ENCODE results near the gene CCDC60. TPM values are rescaled to one million over a fixed set of nuclear protein-coding genes. Genes with fewer than 3 reads are reported as not detected.

CCDC60 gene
- total and polyA plus RNA-seq, 2 of the 13 experiments (the other 11 are each of a cell fraction or from before 2014, with no cell fraction given) = not detected

GRCh38 chr12:119491814-119492213 lies 157.3 kb downstream of the CCDC60 start (continued):
- TF ChIP-seq ZNF615 (CRISPR knock-in tag; IDR thresholded peaks at IDR 0.05; ENCODE audit: borderline replicate concordance) = no peak
- TF ChIP-seq ATAD3A (CRISPR knock-in tag; IDR thresholded peaks at IDR 0.05) = no peak
- no peak for TF ChIP-seq CCAR2 (optimal IDR thresholded peaks at IDR 0.05; ENCODE audit: low read depth, low read length)
- no peak for TF ChIP-seq NFE2 (CRISPR knock-in tag; IDR thresholded peaks at IDR 0.05)
- TF ChIP-seq ZNF891 (CRISPR knock-in tag; IDR thresholded peaks at IDR 0.05) = no peak
- TF ChIP-seq MZF1 (CRISPR knock-in tag; IDR thresholded peaks at IDR 0.05; ENCODE audit: borderline replicate concordance) = no peak
- no peak for TF ChIP-seq TARDBP (CRISPR knock-in tag; IDR thresholded peaks at IDR 0.05)

- ChIA-PET CTCF (ENCODE audit: low intra/inter-chr PET ratio, low total read pairs) (no interaction called here), POLR2A (no interaction called here)
- in situ Hi-C loops (cut with HindIII; ENCODE audit: extremely low pct_ligation_motif_present, low pct_unique_long_range_greater_than_20kb) = no loop called here
- peaks cover 0 to 24% of the 10 kb centered on the region in 2 experiments; a peak in 3 of 5 replicates for H3K27me3 ChIP-seq (ENCODE audit: control insufficient read depth in 1 of 2, insufficient read depth in 2 of 2, low read length in 2 of 2)
- H3K36me3 ChIP-seq (replicated peaks in 1 of 2; ENCODE audit: control insufficient read depth in 1 of 2, insufficient read depth in 2 of 2, low read length in 2 of 2) = no peaks in the 10 kb centered on the region
- H2AFZ ChIP-seq (ENCODE audit: low read length) = no peak overlapping the region
- no peaks in the 10 kb centered on the region for H3K4me1 ChIP-seq (ENCODE audit: insufficient read depth, low read length)
- H4K20me1 ChIP-seq (ENCODE audit: insufficient read depth, low read length) = no peaks in the 10 kb centered on the region
- WGBS (ENCODE audit: low lambda C conversion rate) = 17% methylated on average over 4 of the region's 4 CpGs
- no peak overlapping the region for H3K9ac ChIP-seq (ENCODE audit: insufficient read depth, low read depth, low read length)
- FAIRE-seq (no peak), ATAC-seq (no peak), DNase-seq (ENCODE audit: low spot score) (no peak)
- no peak overlapping the region for H3K4me2 ChIP-seq (ENCODE audit: low read depth, low read length)
- intact Hi-C loops (cut with micrococcal nuclease; ENCODE audit: unreplicated experiment) = no loop called here
- no peak overlapping the region for H3K27ac ChIP-seq (ENCODE audit: extremely low read length, insufficient read depth, low read length)
- no peaks in the 10 kb centered on the region for H3K9me3 ChIP-seq (ENCODE audit: low read length)
- no peaks in the 10 kb centered on the region for H3K79me2 ChIP-seq (ENCODE audit: insufficient read depth, low read length)
- no peak for TF ChIP-seq ZBTB25 (CRISPR knock-in tag; IDR thresholded peaks at IDR 0.05)
- no peak for TF ChIP-seq TERF1 (CRISPR knock-in tag; IDR thresholded peaks at IDR 0.05)
- TF ChIP-seq SIX4 (CRISPR knock-in tag; IDR thresholded peaks at IDR 0.05) = no peak
- TF ChIP-seq HNRNPK (IDR thresholded peaks at IDR 0.05; ENCODE audit: low read depth, low read length, poor library complexity, severe bottlenecking) = peak; percentile 33
- TF ChIP-seq MTF2 (CRISPR knock-in tag; IDR thresholded peaks at IDR 0.05; ENCODE audit: borderline replicate concordance) = no peak
- no peak for TF ChIP-seq SPEN (CRISPR knock-in tag; IDR thresholded peaks at IDR 0.05; ENCODE audit: low read depth)
- no peak for TF ChIP-seq ZBTB38 (CRISPR knock-in tag; IDR thresholded peaks at IDR 0.05)
- no peak overlapping the region for H3K4me3 ChIP-seq (replicated peaks in 1 of 3; ENCODE audit: insufficient read depth in 1 of 3, low read depth in 2 of 3, low read length in 3 of 3)
- no TSS peak for BruUV-seq (replicated peaks)
Measured at GRCh38 chr12:119500209-119500608, 165.7 kb downstream of the CCDC60 start.
